A673 (cell line): Measurements from ENCODE around the gene GPATCH11.

Source experiments
- CTCF ChIP-seq: fragments of 300-800, 200-600 bp; sonication (generic); conservative IDR thresholded peaks from 2 replicates; pipeline ENCODE4 v1.5.1; 2017; ENCODE audit warnings: low read depth, mild to moderate bottlenecking, antibody characterized with exemption, low read length, moderate library complexity, mixed read lengths
- EZH2 ChIP-seq: fragments of 200-600 bp; sonication (generic); IDR thresholded peaks from 2 replicates; pipeline ENCODE4 v1.6.1; 2017; ENCODE audit warnings: borderline replicate concordance, low read depth, mild to moderate bottlenecking, mixed read lengths, antibody characterized with exemption, low read length; ENCODE audit not compliant: poor library complexity, severe bottlenecking

- no peak for TF ChIP-seq CTCF
- TF ChIP-seq EZH2: no peak
Observed at GRCh38 chr2:37119157-37119556, 34.8 kb downstream of the GPATCH11 start.
